AG08396 (cell line): Measurements from ENCODE around the gene MTHFR.

Experiments
- DNase-seq: peaks from one replicate; pipeline ENCODE4 v3.0.0; 2012; ENCODE audit warnings: low spot score, mixed read lengths

The MTHFR gene

DNA sequence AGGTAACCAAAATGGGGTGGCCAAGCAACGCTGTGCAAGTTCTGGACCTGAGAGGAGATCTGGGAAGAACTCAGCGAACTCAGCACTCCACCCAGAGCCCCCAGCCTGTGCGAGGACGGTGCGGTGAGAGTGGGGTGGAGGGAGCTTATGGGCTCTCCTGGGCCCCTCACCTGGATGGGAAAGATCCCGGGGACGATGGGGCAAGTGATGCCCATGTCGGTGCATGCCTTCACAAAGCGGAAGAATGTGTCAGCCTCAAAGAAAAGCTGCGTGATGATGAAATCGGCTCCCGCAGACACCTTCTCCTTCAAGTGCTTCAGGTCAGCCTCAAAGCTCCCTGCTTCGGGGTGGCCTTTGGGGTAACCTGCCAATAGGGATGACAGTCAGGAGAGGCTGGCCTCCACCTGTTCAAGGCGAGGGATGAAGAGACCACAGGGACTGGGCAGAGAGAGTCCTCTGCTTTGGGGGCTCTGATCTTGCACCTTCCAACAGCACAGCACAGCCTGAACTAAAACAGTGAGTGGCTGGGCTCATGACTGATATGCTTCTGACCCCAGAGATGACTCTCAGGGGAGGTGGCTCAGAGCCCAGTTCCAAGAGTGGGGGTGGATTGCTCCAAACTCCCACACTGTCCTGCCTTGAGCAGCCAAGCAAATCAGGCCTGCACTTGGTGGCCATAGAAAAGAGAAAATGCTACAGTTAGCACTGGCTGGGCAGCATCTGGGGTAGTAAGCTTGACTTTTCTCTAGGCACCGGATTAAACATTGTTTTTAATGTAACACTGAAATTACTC, 9.5 kb downstream of the MTHFR start:
- DNase-seq: no peak

DNA sequence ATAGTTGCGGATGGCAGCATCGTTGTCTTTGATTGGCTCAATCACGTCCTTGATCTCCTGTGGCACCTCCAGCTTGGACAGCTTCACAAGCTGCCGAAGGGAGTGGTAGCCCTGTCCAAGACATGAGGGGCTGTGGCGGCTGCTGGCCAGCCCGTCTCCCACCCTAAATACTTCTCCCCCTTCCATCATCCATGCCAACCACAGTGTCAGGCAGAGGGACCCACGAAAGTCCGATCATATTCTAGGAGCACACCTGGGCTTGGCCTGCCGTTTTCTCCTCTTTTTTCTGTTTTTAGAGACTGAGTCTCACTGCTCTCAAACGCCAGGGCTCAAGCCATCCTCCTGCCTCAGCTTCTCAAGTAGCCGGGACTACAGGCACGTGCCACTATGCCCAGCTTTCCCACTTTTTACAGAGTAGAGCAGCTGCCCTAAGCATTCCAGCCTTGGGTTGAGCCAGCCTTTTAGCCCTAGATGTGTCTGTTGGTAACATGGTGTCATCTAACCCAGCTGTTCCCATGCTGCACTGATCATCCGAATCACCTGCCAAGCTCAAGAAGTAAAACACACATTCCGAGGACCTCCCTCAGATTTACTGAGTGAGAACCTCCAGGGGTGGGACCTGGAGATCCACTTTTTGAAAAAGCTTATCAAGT, 10.4 kb downstream of the MTHFR start:
- DNase-seq: no peak

DNA sequence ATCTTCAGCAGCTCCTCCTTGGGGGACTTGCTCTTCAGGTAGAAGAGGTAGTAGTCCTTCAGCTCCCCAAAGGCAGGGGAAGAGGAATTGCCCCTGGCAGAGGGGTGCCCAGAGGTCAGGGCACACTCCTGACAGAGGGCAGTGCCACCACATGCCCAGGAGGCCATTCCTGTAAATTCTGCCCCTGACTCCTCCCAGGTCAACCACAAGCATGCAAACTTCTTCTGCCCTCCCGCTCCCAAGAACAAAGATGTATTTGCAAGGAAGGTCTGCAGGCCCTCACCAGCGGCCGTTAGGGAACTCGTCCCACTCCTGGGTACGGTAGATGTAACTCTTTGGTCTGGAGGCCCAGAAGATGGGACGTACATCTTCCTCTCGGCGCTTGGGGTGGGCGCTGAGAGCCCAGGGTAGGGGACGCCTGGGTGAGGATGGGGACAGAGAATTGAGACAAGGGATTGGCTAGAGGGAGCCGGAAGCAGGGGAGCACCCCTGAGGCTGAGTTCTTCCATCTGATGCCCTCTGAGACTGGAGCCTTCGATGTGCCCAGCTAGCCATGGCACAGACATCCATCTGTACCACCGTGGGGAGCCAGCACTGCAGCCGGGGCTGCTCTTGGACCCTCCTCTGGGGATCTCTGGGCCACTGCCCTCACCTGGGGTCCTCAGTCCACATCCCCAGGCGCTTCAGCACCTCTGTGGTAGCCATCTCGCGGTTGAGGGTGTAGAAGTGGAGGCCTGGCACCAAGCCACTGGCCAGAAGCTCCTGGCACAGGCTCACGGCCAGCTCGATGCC, 11.1 kb downstream of the MTHFR start:
- no peak for DNase-seq

- DNase-seq: no peak
Observed at GRCh38 chr1:11793819-11794218, 11.9 kb downstream of the MTHFR start.

GRCh38 chr1:11792106-11792505, 13.7 kb downstream of the MTHFR start:
- no peak for DNase-seq

DNA sequence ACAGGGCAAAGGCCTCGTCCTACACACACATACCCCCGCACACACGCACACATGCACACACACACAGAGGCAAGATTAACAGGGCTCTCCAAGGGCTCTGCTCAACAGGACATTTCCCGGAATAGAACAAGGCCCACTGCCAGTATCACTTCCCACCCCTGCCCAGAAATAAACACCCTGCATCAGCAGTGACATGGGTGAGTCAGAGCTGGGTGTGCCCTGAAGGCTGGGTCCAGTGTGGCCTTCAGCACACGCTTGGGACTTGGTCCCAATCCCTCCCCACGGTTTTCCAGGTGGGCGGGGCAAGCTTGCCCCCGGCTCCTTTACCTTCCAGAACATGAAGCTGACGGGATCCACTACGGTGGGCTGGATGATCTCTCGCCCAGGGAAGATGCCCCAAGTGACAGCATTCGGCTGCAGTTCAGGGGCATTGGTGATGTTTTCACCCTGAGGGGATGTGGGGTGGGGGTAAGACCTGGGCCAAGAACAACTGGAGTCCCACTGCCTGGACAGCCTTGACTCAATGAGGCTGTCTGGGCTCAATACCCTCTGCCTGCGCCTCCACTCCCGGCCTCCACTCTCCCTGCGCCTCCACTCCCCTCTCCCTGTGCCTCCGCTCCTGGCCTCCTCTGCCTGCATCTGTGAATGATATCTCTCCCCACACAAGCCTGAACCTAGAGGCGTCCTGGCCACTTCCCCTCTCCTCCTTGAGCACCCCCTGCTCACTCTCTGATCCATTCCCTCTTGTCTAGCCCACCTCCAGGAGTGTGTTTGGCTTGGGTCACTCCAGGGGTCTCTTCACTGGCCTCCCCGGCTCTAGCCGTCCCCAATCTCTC, 14.7 kb downstream of the MTHFR start:
- peak; percentile 93 for DNase-seq

DNA sequence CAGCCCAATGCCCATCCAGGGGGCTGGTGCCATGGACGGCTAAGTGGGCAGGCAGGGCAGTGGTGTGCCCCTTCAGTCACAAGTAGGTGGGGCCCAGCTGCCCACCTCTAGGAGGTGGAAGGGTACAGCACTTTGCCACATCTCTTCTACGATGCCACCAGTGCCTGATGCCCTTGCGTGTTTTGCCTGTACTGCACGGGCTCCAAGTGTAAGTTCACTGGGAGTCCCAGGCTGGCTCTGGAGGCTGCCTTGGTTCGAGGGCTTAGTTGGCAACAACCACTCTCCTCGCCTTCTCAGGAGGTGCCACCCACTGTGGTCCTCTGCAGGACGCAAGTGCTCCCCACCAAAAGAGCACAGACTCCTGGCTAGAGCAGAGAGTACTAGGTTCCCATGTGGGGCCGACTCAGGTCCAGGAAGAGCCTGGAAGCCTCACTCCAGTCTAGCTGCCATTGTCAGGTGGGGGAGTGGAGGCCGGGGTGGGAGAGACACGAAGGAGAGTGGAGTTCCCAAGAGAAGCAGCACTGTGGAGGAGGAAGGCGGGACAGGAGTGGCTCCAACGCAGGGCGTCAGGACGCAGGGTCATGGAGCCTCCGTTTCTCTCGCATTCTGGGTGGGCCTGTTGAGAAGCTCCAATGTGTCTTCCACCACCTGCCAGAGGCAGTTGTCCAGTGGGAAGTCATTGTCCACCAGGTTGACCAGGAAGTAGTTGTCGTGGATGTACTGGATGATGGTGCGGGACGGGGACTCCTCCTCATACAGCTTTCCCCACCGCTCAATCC, 15.5 kb downstream of the MTHFR start:
- DNase-seq: no peak

- DNase-seq: no peak
Observed at GRCh38 chr1:11789126-11790067, 16.4 kb downstream of the MTHFR start.

GRCh38 chr1:11788549-11789053, 17.2 kb downstream of the MTHFR start:
- no peak for DNase-seq

GRCh38 chr1:11787804-11788436, 17.8 kb downstream of the MTHFR start:
- no peak for DNase-seq

- DNase-seq: peak; percentile 85
Observed at GRCh38 chr1:11787251-11787803, 18.4 kb downstream of the MTHFR start.

DNA sequence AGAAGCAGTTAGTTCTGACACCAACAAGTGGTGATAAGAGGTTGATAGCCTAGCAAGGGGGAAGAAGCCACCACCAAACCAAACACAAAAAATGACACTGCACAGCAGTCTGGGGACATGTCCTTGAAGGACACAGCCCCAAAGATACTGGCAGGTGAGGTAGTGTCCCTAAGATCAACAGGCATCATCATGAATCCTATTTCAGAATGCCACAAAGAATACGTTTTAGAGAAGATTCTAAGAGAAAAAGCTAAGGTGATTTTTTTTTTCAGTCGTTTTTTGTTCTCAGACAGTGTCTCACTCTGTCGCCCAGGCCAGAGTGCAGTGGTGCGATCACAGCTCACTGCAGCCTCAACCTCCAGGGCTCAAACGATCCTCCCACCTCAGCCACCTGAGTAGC, 19.6 kb downstream of the MTHFR start:
- DNase-seq: no peak

GRCh38 chr1:11784993-11785769, 20.6 kb downstream of the MTHFR start:
- peak; percentile 76 for DNase-seq

GRCh38 chr1:11784256-11784992, 21.3 kb downstream of the MTHFR start:
- DNase-seq: no peak

DNA sequence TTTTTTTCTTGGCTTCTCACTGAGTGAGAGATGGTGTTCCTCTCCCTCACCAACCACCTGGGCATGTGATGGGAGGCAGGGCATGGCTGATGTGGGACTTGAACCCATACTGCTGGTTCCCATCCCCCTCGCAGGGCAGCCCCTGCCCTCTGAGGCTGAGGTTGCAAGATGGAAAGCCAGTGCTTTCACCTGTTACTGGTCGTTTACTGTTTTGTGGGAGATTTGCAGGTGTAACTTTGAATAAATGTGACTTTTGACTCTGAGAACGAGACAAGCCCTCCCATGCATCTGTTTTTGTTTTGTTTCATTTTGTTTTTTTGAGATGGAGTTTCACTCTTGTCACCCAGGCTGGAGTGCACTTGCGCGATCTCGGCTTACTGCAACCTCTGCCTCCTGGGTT, 22.2 kb downstream of the MTHFR start:
- DNase-seq: no peak

DNA sequence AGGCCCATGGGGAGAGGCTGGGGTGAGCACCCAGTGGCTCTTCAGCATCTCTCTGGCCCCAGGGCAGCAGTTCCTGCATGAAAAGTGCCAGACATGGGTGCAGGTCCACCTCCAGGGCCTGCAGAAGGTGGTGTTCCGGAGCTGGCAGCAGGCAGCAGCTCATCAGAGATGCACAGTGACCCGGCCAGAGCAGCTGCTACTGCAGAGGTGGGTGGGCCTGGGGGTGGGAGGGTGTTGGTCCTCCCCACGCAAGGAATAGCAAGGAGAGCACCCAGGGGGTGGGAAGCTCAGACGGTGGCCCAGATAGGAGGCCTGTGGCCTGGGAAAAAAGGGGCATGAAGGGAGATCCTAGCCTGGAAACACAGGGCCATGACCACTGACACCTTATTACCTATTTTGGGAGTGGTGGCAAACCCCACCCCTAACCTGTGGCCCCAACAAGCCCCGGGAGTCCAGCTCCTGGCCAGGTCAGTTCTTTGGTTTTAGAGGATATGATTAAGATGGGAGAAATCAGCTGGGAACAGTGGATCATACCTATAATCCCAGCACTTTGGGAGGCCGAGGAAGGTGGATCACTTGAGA, 23.5 kb downstream of the MTHFR start:
- no peak for DNase-seq

DNA sequence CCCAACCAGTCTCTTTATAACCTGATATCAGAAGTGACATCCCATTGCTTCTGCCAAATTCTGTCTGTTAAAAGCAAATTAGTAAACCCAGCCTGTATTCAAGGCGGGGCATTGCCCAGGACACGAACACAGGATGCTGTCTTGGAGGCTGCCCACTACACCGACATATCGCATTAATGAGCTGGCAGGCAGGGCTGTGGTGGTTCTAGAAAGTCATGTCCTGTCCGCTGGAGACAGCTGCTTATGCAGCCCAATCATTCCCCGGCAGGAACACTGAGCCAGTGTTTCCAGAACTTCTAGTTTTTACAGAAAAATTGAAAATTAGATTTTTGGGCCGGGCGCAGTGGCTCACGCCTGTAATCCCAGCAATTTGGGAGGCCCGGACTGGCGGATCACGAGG, 24.5 kb downstream of the MTHFR start:
- DNase-seq: no peak
